H1 (cell line): ENCODE data around the gene GREM2. TPM values are rescaled to one million over a fixed set of nuclear protein-coding genes. Genes with fewer than 3 reads are reported as not detected.

Experiments
- CTCF ChIA-PET: fragments of 300-600 bp; sonication (Branson Sonifier 250); formaldehyde crosslinking; loops from one replicate; lab custom pipeline; 2021; ENCODE audit not compliant: partially characterized antibody; lab: Charles Lee
- POLR2A ChIA-PET: fragments of 300-600 bp; sonication (Branson Sonifier 250); formaldehyde crosslinking; loops from one replicate; lab custom pipeline; 2021; ENCODE audit warnings: inconsistent platforms; ENCODE audit not compliant: partially characterized antibody; lab: Charles Lee
- DNase-seq, 2 experiments: peaks; one replicate each; pipeline versions ENCODE4 v3.0.0 to v3.0.0-alpha.2; 2010 to 2022; ENCODE audit warnings: low spot score in 2 of 2, low read depth in 1 of 2, mixed read lengths in 1 of 2
- FAIRE-seq: peaks from 2 replicates; lab custom pipeline; 2011; peaks lifted over from hg19 to GRCh38; lab: Jason Lieb, UNC
- H2AFZ ChIP-seq: 2 replicates; pipeline ENCODE4 v1.8.1; 2012; ENCODE audit warnings: low read length, inconsistent platforms
- H2AK5ac ChIP-seq: 2 replicates; pipeline ENCODE4 v1.6.1; 2013; ENCODE audit warnings: low read depth, low read length
- H2BK120ac ChIP-seq: replicated peaks from 2 replicates; pipeline ENCODE3; 2013; ENCODE audit warnings: low read depth, low read length, inconsistent platforms
- H2BK12ac ChIP-seq: 2 replicates; pipeline ENCODE4 v1.6.1; 2013; ENCODE audit warnings: low read depth, low read length
- H2BK15ac ChIP-seq: 2 replicates; pipeline ENCODE4 v1.6.1; 2013; ENCODE audit warnings: low read length
- H2BK20ac ChIP-seq: 2 replicates; pipeline ENCODE4 v1.6.1; 2013; ENCODE audit warnings: low read length
- H2BK5ac ChIP-seq: 2 replicates; pipeline ENCODE4 v1.6.1; 2013; ENCODE audit warnings: low read depth, low read length
- H3K14ac ChIP-seq: 2 replicates; pipeline ENCODE4 v1.6.1; 2013; ENCODE audit warnings: inconsistent platforms; ENCODE audit not compliant: insufficient read length
- H3K18ac ChIP-seq: 2 replicates; pipeline ENCODE4 v1.6.1; 2013; ENCODE audit warnings: low read length; ENCODE audit errors: extremely low read depth
- H3K23ac ChIP-seq: 2 replicates; pipeline ENCODE4 v1.6.1; 2013; ENCODE audit warnings: inconsistent platforms; ENCODE audit not compliant: insufficient read length
- H3K23me2 ChIP-seq: 2 replicates; pipeline ENCODE4 v1.6.1; 2013; ENCODE audit warnings: low read depth, low read length
- H3K27ac ChIP-seq: 2 replicates; pipeline ENCODE4 v1.6.1; 2011; ENCODE audit warnings: low read depth, low read length, inconsistent platforms
- H3K27me3 ChIP-seq, 4 experiments: replicated peaks in 1 of 4; 1 replicate in 1 of 4; 2 replicates in 3 of 4; pipeline versions ENCODE4 v1.6.1 to v1.8.1; 2011 to 2013; ENCODE audit warnings: low read length in 3 of 4, mild to moderate bottlenecking in 3 of 4, inconsistent platforms in 2 of 4, mixed read lengths in 2 of 4, moderate library complexity in 1 of 4; ENCODE audit not compliant: control insufficient read depth in 3 of 4, insufficient read depth in 3 of 4; ENCODE audit errors: extremely low read depth in 1 of 4
- H3K36me3 ChIP-seq, 4 experiments: 2 replicates each; pipeline versions ENCODE4 v1.6.1 to v1.8.1; 2011 to 2013; ENCODE audit warnings: mild to moderate bottlenecking in 4 of 4, low read length in 3 of 4, moderate library complexity in 2 of 4, control low read depth in 1 of 4, inconsistent platforms in 1 of 4; ENCODE audit not compliant: insufficient read depth in 4 of 4, control insufficient read depth in 2 of 4
- H3K4ac ChIP-seq: replicated peaks from 2 replicates; pipeline ENCODE3; 2013; ENCODE audit warnings: low read length, low read depth, mixed read lengths, inconsistent platforms; ENCODE audit not compliant: insufficient read length
- H3K4me1 ChIP-seq, 4 experiments: replicated peaks in 1 of 4; 1 replicate in 1 of 4; 2 replicates in 3 of 4; pipeline versions ENCODE4 v1.6.1 to v1.8.1; 2011 to 2013; ENCODE audit warnings: low read length in 3 of 4, inconsistent platforms in 2 of 4, mixed read lengths in 1 of 4; ENCODE audit not compliant: insufficient read depth in 4 of 4, control insufficient read depth in 3 of 4
- H3K4me2 ChIP-seq, 2 experiments: 2 replicates each; pipeline versions ENCODE4 v1.6.1 to v1.8.1; 2011 to 2013; ENCODE audit warnings: low read depth in 2 of 2, low read length in 2 of 2, control low read depth in 1 of 2, inconsistent platforms in 1 of 2, mild to moderate bottlenecking in 1 of 2; ENCODE audit not compliant: insufficient read depth in 1 of 2
- H3K4me3 ChIP-seq, 4 experiments: fragments of 200-600, 300-600 bp in 1 of 4; sonication (generic), shearing (Covaris generic), sonication (Bioruptor Twin) in 1 of 4; 2 replicates each; pipeline versions ENCODE4 v1.5.1 to v1.8.1; 2011 to 2016; ENCODE audit warnings: low read length in 4 of 4, low read depth in 3 of 4, control low read depth in 2 of 4, inconsistent platforms in 2 of 4, mild to moderate bottlenecking in 2 of 4, mixed read lengths in 1 of 4, moderate library complexity in 1 of 4; ENCODE audit not compliant: insufficient read depth in 2 of 4; ENCODE audit errors: extremely low read depth in 1 of 4
- H3K56ac ChIP-seq: replicated peaks from 2 replicates; pipeline ENCODE3; 2013; ENCODE audit warnings: low read depth, mild to moderate bottlenecking, mixed read lengths, low read length, inconsistent platforms; ENCODE audit not compliant: insufficient read length
- H3K79me1 ChIP-seq: 2 replicates; pipeline ENCODE4 v1.6.1; 2013; ENCODE audit warnings: low read depth, low read length, control low read depth
- H3K79me2 ChIP-seq, 2 experiments: 2 replicates each; pipeline versions ENCODE4 v1.6.1 to v1.8.1; 2012 to 2013; ENCODE audit warnings: low read length in 2 of 2, mild to moderate bottlenecking in 2 of 2, inconsistent platforms in 1 of 2; ENCODE audit not compliant: insufficient read depth in 2 of 2, control insufficient read depth in 1 of 2
- H3K9ac ChIP-seq, 4 experiments: replicated peaks in 1 of 4; 1 replicate in 1 of 4; 2 replicates in 3 of 4; pipeline versions ENCODE4 v1.6.1 to v1.8.1; 2011 to 2013; ENCODE audit warnings: low read depth in 3 of 4, low read length in 3 of 4, control low read depth in 2 of 4, mild to moderate bottlenecking in 2 of 4, moderate library complexity in 2 of 4, inconsistent platforms in 1 of 4; ENCODE audit errors: extremely low read depth in 1 of 4
- H3K9me3 ChIP-seq, 2 experiments: 2 replicates each; pipeline versions ENCODE4 v1.6.1 to v1.8.1; 2012 to 2013; ENCODE audit warnings: mild to moderate bottlenecking in 2 of 2, moderate library complexity in 2 of 2, control low read depth in 1 of 2, inconsistent platforms in 1 of 2, low read depth in 1 of 2, low read length in 1 of 2, mixed read lengths in 1 of 2; ENCODE audit not compliant: insufficient read depth in 2 of 2
- H4K20me1 ChIP-seq, 2 experiments: replicated peaks in 1 of 2; 2 replicates each; pipeline versions ENCODE3 to v1.8.1; 2011 to 2013; ENCODE audit warnings: inconsistent platforms in 2 of 2, low read length in 2 of 2, mild to moderate bottlenecking in 1 of 2; ENCODE audit not compliant: insufficient read depth in 2 of 2, control insufficient read depth in 1 of 2
- H4K5ac ChIP-seq: 2 replicates; pipeline ENCODE4 v1.6.1; 2013; ENCODE audit warnings: low read length, low read depth, mixed read lengths, inconsistent platforms; ENCODE audit not compliant: insufficient read length
- H4K8ac ChIP-seq: 2 replicates; pipeline ENCODE4 v1.8.0; 2013; ENCODE audit warnings: mild to moderate bottlenecking, moderate library complexity, low read length, inconsistent platforms; ENCODE audit not compliant: insufficient read depth; ENCODE audit errors: extremely low read depth
- H4K91ac ChIP-seq: replicated peaks from 2 replicates; pipeline ENCODE3; 2013; ENCODE audit warnings: low read length, mixed read lengths, inconsistent platforms; ENCODE audit not compliant: insufficient read length
- BCL11A ChIP-seq, 2 experiments: IDR thresholded peaks; one replicate each; pipeline ENCODE4 v1.6.1; 2011; ENCODE audit warnings: low read depth in 2 of 2, low read length in 2 of 2, mild to moderate bottlenecking in 2 of 2
- FOSL1 ChIP-seq: IDR thresholded peaks from 2 replicates; pipeline ENCODE4 v1.6.1; 2011; ENCODE audit warnings: mild to moderate bottlenecking, low read depth, low read length, moderate library complexity; ENCODE audit not compliant: insufficient read depth
- POLR2A ChIP-seq, 2 experiments: IDR thresholded peaks; 1 replicate in 1 of 2; 2 replicates in 1 of 2; pipeline ENCODE4 v1.6.1; 2011; ENCODE audit warnings: low read depth in 2 of 2, low read length in 2 of 2, mild to moderate bottlenecking in 2 of 2; ENCODE audit errors: control extremely low read depth in 1 of 2
- RXRA ChIP-seq: IDR thresholded peaks from 2 replicates; pipeline ENCODE4 v1.6.1; 2011; ENCODE audit warnings: low read depth, mild to moderate bottlenecking, low read length, moderate library complexity; ENCODE audit not compliant: insufficient read depth
- SAP30 ChIP-seq: fragments of 300-600 bp; sonication (generic); IDR thresholded peaks from 2 replicates; pipeline ENCODE4 v1.7.1; 2012; ENCODE audit warnings: low read length, moderate library complexity, mild to moderate bottlenecking, inconsistent platforms; ENCODE audit not compliant: insufficient read depth, insufficient replicate concordance
- SP1 ChIP-seq: IDR thresholded peaks from 2 replicates; pipeline ENCODE4 v1.6.1; 2011; ENCODE audit warnings: low read depth, low read length
- WGBS, 2 experiments: shearing (Covaris generic) in 1 of 2; methylation state at CpG; one replicate each; pipeline versions ENCODE4 v1.1.6 to v1.1.7; 2013 to 2015; ENCODE audit warnings: low lambda C conversion rate in 2 of 2, mixed read lengths in 2 of 2, inconsistent platforms in 1 of 2, low coverage in 1 of 2, missing lambda C conversion rate in 1 of 2; ENCODE audit not compliant: insufficient replicate concordance in 2 of 2, insufficient coverage in 1 of 2, insufficient read length in 1 of 2; ENCODE audit errors: extremely low coverage in 1 of 2, missing lambda C conversion rate in 1 of 2; 5-methylcytosine and 5-hydroxymethylcytosine counted together
- polyA plus RNA-seq, 7 experiments: library from polyadenylated mRNA; depleted of rRNA in 3 of 7; stranded (reverse) in 5 of 7; unstranded in 2 of 7; fragments of >200 nt in 5 of 7; fragments of 200-250 nt in 2 of 7; gene quantifications; 1 replicate in 5 of 7; 2 replicates in 1 of 7; 4 replicates in 1 of 7; pipeline versions ENCODE4 v1.2.1 to v1.2.3, GENCODE V29; 2011 to 2013; ENCODE audit warnings: missing spikeins in 2 of 7, mixed read lengths in 2 of 7
- total RNA-seq: library from RNA; stranded (reverse); fragmentation: NEBNext Ultra II Directional; extraction: Animal tissue kit (Norgen Biotek cat#: 25700); gene quantifications from 2 replicates; pipeline ENCODE4 v1.2.1, GENCODE V29; 2021

Gene GREM2
- total and polyA plus RNA-seq, 2 of the 8 experiments (the other 6 are each of a cell fraction or from before 2014, with no cell fraction given) = 0.05 TPM; not detected in 1

DNA sequence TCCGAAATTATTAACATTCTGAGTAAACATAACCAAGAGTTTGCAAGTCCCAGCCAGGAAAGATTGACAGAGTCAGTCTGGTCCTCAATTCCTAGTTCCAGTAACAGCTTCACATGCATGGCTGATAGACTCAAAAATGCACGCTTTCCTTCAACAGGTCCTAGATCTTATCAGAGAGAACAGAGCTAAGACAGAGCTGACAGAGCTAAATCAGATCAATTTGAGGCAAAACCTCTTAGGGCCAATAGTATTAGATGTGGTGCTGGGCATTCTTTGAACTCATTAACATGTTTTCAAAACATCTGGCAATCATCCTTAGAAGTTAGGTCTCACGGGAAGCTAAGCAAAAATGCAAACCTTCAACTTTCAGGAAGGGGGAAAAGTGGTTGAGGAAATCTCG is 114.0 kb downstream of the GREM2 start:
- no peak overlapping the region for H3K14ac ChIP-seq
- no peak overlapping the region for H3K23ac ChIP-seq
- DNase-seq = no peak
- no peaks in the 10 kb centered on the region for H4K20me1 ChIP-seq
- no peak overlapping the region for H3K9ac ChIP-seq
- H2AFZ ChIP-seq = no peak overlapping the region
- H2BK12ac ChIP-seq = no peak overlapping the region
- no peak overlapping the region for H3K27ac ChIP-seq
- no peak overlapping the region for H3K4ac ChIP-seq
- H3K9me3 ChIP-seq = no peaks in the 10 kb centered on the region
- H3K27me3 ChIP-seq = peaks cover 0 to 2% (median 0%) of the 10 kb centered on the region in 4 experiments; a peak in 1 of 7 replicates
- no peak overlapping the region for H4K91ac ChIP-seq
- H3K4me2 ChIP-seq = no peak overlapping the region
- H2BK120ac ChIP-seq = no peak overlapping the region
- no peak for FAIRE-seq
- H3K56ac ChIP-seq = no peak overlapping the region
- TF ChIP-seq SAP30 = no peak
- TF ChIP-seq BCL11A (IDR thresholded peaks at IDR 0.05; ENCODE audit: low read depth in 2 of 2, low read length in 2 of 2) = no peak
- no peak for TF ChIP-seq SP1
- no peak for TF ChIP-seq FOSL1
- no peak for TF ChIP-seq POLR2A (IDR thresholded peaks at IDR 0.05; ENCODE audit: control extremely low read depth in 1 of 2, low read depth in 2 of 2, low read length in 2 of 2)
- no peak for TF ChIP-seq RXRA
- POLR2A ChIA-PET = no interaction called here
- no peak overlapping the region for H4K5ac ChIP-seq
- H2BK20ac ChIP-seq = no peak overlapping the region
- no peak overlapping the region for H2BK5ac ChIP-seq
- H3K18ac ChIP-seq = no peak overlapping the region
- H3K79me2 ChIP-seq = no peaks in the 10 kb centered on the region
- H2BK15ac ChIP-seq = no peak overlapping the region
- H3K4me3 ChIP-seq = no peak overlapping the region
- 82% methylated on average over 3 of the region's 4 CpGs; no CpG with 5 or more reads in 1 of the 2 experiments for WGBS, 2 experiments
- no peak overlapping the region for H4K8ac ChIP-seq
- H3K79me1 ChIP-seq = no peaks in the 10 kb centered on the region
- peaks cover under 1% of the 10 kb centered on the region; the same call in 1 of the 2 replicates for H3K23me2 ChIP-seq
- H3K4me1 ChIP-seq = no peaks in the 10 kb centered on the region; a peak in 1 of 7 replicates
- no peaks in the 10 kb centered on the region for H3K36me3 ChIP-seq
- H2AK5ac ChIP-seq = no peak overlapping the region
- CTCF ChIA-PET = interaction anchor here (0.6 to 0.8 kb wide), 3 partner anchors 34 to 112 kb away, joined by 3 to 4 read pairs (median 3); no protein-coding TSS in a partner anchor
